NCI-H2029 (cell line): ENCODE results near the gene STX16.

Experiments used
- DNase-seq: peaks from one replicate; lab custom pipeline; 2025; lab: John Stamatoyannopoulos, UW

Gene STX16

GRCh38 chr20:58697867-58698703, 47.0 kb downstream of the STX16 start:
- DNase-seq = no peak

- DNase-seq = no peak
Observed at GRCh38 chr20:58698741-58699622, 47.9 kb downstream of the STX16 start.

GRCh38 chr20:58699623-58700107, 48.6 kb downstream of the STX16 start:
- no peak for DNase-seq

GRCh38 chr20:58700121-58700821, 49.2 kb downstream of the STX16 start:
- DNase-seq = no peak

- no peak for DNase-seq
Observed at GRCh38 chr20:58700823-58701222, 49.7 kb downstream of the STX16 start.

- DNase-seq = no peak
Observed at GRCh38 chr20:58701431-58702160, 50.5 kb downstream of the STX16 start.

- no peak for DNase-seq
Observed at GRCh38 chr20:58702161-58702510, 51.1 kb downstream of the STX16 start.

GRCh38 chr20:58702859-58703648, 52.0 kb downstream of the STX16 start:
- no peak for DNase-seq

GRCh38 chr20:58703765-58704371, 52.8 kb downstream of the STX16 start:
- no peak for DNase-seq

- no peak for DNase-seq
Observed at GRCh38 chr20:58705208-58705926, 54.3 kb downstream of the STX16 start.

GRCh38 chr20:58706150-58706892, 55.2 kb downstream of the STX16 start:
- DNase-seq = no peak

- DNase-seq = no peak
Observed at GRCh38 chr20:58706975-58707681, 56.0 kb downstream of the STX16 start.

GRCh38 chr20:58707770-58708169, 56.7 kb downstream of the STX16 start:
- DNase-seq = no peak

- DNase-seq = no peak
Observed at GRCh38 chr20:58708246-58708931, 57.3 kb downstream of the STX16 start.

GRCh38 chr20:58709013-58709702, 58.1 kb downstream of the STX16 start:
- DNase-seq = no peak

- no peak for DNase-seq
Observed at GRCh38 chr20:58709703-58710039, 58.6 kb downstream of the STX16 start.
